ELF-1 (cell line): ENCODE results near the gene CARNS1.

Experiments used
- DNase-seq: peaks from one replicate; pipeline ENCODE4 v3.0.0-alpha.2; 2016; ENCODE audit warnings: low read depth, low spot score

CARNS1 gene

DNA sequence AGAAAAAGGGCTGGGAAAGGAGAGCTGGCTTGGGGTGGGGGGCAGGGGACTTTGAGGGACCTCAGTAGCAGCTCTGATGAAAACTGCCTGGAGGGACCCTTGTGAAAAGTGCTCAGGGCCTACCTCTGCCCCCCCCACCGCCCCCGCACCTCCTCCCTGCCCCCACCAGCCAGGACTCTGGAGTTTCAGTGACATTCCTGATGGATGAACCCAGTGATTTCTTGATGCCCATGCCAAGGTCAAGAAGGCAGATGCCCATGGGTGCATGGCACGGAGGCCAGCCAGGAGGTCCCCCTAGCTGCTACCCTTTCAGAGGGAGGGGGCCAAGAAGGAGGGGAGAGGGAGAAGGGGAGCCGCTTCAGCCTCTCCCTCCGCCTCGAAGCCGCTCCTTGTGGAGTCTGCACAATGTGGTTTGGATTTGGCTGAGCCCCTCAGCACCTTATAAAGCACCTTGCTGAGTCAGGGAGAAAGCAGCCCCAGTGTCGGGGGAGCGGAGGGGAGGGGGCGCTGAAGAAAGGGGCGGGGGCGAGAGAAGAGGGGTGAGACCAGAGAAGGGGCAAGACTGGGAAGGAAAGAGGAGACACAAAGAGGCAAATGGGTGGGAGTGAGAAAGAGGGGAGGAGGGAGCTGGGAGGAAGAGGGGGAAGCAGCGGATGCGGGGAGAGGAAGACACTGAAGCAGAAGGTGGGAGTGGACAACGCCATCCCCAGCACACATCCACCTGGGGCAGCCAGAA lies 40.0 kb upstream of the CARNS1 start:
- DNase-seq, result no peak

DNA sequence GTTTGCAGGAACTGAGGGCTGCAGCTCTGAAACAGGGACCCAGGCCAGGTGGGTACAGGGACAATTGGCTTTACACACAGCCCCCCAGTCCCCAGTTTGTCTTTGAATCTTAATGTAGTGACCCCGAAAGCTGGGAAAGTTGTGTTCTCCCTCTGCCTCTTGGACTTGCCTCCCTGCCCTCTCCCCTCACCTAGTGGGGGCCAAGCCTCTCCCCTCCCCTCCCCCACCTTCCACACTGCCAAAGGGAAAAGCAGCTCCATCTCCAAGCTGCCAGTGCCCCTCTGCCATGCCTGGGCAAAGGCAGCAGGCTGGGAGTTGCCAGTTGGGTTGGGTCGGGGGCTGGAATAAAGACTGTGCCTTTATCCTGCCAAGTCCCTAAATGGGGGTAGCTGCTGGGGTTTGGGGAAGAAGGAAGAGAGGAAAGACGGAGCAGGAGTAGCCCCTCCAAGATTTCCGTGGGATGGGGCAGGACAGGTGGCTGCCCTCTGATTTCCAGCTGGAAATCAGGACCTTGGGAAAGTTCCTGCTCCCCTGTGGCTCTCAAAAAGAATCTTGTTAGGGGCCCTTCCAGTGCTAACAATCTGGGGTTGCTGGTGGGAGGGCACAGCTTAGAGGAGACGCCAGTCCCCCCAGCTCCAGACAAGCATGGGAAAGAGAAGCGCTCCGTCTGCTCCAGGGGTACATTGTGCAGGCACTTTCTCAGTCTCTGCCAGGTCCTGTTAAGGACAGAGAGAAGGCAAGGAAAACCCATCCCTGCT lies 39.2 kb upstream of the CARNS1 start:
- no peak for DNase-seq

DNA sequence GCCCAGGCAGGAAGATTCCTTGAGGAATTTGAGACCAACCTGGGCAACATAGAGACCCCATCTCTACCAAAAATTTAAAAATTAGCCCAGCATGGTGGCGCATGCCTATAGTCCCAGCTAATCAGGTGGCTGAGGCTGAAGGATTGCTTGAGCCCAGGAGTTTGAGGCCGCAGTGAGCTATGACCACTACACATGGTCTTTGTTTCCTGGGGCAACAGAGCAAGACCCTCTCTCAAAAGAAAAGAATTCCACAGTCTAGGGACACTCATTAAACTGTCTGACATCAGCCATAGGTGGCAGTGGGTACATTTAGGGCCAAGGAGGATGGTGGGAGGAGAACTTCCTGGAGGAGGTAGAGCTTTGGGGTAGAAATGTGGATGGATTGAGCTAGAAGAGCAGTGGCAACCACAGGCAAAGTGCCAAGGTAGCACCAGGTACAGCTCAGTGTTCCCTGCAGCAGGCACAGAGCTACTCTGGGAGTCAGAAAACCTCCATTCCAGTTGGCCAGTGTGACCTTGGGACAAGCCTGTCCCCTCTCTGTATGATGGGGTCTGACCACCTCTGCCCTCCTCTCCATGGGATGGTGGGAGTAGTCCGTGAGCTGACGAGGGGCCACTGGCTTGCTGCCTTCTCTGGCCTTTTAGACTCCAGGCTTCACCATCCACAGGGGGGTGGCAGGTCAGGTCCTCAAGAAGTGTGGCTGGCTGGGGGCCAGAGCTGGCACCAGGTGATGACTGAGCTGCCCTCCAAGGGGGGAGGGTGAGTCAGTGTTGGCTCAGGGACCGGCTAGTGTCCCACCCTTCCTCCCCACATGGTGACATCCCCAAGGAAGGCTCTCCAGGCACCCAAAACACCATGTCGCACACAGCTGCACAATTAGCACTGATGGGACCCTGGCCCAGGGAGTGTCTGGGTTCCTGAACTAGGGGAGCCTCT lies 38.3 kb upstream of the CARNS1 start:
- no peak for DNase-seq

DNA sequence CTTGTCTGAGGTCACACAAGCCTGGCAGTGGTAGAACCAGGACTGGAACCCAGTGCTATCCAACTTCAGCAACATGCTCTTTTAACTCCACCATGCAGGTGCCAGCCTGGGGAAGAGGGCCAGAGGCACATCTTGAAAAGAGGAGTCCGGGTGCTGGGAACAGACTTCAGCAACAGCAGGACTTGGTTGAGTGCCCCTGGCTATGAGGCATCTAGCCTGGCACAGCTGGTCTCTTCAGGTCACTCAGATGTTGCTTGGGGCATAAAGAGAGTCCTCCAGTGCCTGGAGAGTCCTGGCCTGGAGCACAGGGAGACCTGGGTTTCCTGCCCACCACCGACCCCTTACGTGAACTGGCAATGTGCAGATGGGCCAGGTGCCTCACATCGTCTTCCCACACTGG lies 36.9 kb upstream of the CARNS1 start:
- DNase-seq, result no peak

DNA sequence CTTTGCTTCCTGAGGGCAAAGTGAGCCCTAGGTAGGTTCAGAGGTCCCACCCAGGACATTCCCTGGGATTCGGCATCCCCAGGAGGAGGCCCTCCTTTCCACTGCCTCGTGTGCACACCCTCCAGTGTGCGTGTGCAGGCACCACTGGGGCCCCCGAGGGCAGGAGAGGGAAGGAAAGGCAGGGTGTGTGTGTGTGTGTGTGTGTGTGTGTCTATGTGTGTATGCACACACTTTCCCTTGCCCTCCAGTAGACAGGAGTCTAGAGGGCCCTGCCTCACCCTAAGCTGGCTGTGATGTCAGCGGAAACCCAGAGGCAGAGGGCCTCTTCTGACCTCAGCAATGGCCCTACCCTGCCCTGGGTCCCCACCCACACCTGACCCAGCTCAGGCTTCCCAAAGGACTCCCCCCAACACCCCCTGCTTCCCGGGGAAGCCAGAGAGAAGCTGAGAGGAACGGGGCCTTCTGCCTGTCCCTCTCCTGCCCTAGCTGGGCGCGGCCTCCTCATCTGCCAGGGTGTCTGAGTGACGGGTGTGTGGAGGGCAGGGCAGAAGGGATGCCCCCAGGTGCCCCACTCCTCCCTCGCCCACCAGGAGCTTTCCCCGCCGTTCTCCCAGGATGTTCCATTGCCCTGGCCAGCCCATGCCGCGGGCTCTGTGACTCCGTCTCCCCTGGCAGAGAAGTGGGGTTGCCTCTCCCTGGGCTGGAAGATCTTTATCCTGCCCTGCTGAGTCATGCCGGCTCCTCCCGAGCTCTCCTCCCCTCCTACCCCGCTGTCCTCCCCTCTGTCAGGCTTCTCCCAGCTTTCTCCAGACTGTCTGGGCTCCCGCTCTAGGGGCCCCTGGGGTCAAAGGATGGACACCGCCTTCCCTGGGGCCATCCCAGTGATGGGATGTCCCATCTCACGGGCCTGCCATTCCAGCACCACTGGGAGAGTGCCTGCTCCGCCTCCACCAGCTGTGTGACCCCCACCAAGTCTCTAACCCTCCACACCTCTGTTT lies 36.1 kb upstream of the CARNS1 start:
- DNase-seq, result peak; percentile 49

DNA sequence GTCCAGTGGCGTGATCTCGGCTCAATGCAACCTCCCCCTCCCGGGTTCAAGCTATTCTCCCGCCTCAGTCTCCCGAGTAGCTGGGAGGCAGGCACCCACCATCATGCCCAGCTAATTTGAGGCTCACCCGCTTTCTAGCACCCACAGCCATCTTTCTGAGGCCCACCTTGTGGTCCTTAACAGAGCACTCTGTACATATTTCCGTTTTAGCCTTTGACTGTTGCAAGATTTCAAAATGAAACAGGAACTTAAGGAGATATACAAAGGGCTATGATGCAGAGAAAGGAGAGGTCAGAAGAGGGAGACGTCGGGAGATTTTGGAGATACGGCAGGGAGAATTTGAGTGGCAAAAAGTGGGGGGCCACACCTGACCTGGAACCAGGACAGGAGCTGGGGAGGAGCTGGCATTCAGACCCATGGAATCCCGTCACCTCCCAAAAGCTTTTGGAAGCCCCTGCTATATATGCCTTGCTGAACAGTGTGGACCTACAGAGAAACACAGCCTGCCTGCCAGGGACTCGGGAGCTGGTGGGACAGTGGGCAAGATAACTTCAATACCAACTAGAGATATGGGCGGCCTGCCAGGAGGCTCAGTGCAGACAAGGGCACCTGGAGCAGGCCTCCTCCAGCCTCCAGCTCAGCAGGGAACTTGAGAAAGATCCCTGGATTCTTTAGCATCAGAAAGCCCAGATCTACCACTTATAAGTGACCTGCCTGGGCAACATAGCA lies 34.1 kb upstream of the CARNS1 start:
- DNase-seq, result no peak

DNA sequence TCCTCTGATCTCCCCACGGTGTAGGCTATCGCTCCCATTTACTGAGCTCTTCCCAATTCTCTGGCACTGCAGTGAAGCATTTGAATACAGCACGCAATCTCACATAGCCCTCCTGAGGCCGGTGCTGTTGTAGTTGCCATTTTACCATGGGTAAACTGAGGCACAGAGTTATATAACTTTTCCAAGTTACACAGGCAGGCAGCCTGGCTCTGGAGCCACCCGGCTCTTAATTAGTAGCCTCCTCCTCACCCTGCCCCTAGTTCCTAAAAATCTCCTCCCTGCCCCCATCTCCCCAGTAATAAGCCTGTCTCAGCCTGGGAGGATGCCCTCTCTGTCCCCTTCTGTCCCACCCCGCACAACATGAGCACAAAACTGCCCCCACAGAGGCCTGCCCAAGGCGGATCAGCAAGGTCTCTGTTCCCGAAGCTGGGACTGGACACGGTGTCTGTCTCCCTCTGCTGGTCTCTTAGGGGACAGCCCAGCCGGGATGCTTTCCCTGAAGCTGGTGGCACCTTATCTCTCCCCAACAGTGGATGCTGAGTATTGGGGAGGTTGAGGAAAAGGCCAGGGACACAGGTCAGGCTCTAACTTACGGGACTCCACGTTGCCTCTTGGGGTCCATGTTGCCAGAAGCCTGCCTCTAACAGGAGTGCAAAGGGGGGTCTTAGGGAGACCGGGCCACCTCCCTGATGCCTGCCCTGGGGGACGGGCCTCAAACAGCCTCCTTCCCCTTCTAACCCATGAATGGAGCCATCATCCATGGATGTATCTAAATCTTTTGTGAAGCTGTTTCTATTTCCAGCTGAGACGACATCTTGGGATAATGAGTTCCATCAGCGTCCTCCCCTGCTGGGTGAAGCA lies 33.0 kb upstream of the CARNS1 start:
- peak; percentile 87 for DNase-seq

DNA sequence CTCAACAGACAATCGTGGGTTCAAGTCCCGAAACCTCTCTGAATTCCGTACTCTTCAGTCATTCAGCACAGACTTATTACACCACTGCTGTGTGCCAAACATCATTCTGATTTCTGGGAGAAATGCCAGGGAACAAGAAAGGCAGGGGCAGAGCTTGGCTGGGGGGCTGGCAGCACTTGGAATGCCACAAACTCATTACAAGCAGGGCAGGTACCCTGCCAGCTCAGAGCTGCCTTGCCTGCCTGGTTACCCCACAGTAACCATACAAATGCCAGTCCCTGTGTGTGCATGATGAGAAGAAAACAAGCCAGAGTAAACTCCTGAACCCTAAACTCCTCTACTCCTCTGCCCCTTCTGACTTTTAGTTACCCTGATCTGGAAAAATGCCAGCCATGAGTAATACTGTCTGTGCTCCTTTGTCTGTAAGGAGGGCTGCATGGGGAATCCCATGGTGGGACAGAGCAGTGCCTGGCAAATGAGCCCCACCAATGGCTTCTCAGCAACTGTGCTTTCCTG lies 30.6 kb upstream of the CARNS1 start:
- DNase-seq, result no peak

DNA sequence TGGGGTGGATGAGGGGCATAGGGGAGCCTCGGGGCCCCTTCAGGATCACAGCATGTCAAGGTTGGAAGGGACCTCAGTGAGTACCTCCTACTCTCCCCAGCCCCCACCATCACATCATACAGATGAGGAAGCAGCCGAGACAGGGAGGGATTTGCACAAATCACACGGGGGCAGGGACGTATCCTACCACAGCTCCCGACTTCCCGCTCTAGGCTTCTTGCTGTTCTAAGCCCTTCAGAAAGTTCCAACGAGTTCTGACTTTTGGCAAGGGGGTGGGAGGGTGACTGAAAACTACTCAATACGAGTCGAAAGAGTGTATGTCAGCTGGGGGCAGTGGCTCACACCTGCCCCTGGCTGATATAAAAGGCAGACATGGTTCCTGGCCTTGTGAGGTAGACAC lies 28.4 kb upstream of the CARNS1 start:
- DNase-seq, result no peak

DNA sequence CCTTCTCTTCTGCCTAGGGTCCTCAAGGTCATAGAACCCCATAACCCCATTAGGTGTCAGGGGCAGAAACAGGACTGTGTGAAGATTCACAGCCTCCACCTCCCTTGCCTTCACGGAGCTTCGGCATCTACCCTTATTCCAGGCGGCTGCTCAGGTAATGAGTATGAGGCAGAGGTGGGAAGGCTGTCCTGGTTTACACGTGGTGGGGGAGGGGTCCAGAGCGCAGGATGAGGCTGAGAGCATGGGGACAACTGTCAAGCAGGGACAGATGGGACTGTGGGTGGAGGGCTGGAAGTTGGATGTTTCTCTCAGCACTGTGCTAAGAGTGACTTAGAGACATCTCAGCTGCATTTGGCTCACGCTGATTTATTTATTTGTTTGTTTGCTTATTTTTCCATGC lies 28.0 kb upstream of the CARNS1 start:
- DNase-seq, result no peak

DNA sequence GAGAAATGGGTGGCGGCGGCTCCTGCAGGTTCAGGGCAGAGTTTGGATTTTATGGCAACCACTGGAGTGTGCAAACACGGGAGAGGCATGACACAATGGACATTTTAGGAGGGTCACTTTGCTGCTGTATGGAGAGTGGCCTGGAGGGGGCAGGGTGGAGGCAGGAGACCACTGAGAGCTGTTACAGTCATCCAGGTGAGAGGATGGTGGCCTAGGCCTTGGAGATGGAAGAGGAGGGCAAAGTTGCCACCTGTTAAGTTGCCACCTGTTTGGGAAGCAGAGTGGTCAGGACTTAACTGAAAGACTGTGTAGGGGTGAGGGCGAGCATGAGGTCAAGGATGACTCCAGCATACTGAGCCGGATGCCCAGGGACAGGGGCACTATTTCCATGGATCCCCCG lies 26.0 kb upstream of the CARNS1 start:
- DNase-seq, result peak; percentile 76

DNA sequence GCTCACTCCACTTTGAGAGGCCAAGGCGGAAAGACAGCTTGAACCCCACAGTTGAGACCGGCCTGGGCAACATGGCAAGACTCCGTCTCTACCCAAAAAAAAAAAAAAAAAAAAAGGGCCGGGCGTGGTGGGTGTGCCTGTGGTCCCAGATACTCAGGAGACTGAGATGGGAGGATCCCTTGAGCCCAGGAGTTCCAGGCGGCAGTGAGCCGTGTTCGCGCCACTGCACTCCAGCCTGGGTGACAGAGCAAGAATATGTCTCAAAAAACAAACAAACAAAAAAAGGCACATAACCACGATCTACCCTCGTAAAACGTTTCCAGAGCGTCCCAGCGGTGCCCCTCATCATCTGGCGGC lies 24.6 kb upstream of the CARNS1 start:
- no peak for DNase-seq

DNA sequence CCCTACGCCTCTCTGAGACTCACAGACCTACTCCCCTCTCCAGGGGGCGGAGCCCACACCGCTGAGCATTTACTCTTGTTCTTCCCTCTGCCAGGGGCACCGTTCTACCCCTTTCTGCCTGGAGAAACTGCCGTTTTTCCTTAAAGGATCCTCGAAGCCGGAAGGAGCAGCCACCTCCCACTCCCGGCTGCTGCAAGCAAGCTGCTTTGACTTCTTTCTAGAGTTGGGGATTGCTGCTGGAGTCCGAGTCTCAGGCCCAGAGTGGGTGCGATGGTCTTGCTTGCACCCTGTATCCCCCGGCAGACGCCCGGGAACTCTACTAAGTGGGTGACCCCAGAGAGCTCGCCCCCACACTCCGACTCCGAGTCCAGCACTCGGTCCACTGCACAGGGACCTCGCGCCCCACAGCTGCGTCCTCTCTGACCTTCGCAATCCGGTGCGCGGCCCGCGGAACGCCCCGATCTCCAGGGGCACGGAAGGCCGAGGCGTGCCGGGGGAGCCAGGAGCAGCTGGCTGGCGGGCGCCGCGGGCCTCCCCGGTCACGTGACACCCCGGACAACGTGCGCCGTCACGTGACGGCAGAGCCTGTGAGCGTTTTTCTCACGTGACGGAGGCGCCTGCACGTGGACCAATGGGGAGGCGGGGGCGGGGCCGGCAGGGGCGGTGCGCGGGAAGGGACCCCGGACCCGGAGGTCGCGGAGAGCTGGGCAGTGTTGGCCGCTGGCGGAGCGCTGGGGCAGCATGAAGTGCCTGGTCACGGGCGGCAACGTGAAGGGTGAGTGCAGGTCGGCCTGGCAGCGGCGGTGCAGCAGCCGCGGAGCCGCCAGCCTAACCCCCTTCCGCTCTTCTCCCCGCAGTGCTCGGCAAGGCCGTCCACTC lies 23.9 kb upstream of the CARNS1 start, which contains the start of gene RAD9A:
RAD9A (plus strand) TSS at position 683 of the 879 bp plus-strand sequence; CDS start at position 742, 59 bp downstream.
- DNase-seq, result peak; percentile 95

DNA sequence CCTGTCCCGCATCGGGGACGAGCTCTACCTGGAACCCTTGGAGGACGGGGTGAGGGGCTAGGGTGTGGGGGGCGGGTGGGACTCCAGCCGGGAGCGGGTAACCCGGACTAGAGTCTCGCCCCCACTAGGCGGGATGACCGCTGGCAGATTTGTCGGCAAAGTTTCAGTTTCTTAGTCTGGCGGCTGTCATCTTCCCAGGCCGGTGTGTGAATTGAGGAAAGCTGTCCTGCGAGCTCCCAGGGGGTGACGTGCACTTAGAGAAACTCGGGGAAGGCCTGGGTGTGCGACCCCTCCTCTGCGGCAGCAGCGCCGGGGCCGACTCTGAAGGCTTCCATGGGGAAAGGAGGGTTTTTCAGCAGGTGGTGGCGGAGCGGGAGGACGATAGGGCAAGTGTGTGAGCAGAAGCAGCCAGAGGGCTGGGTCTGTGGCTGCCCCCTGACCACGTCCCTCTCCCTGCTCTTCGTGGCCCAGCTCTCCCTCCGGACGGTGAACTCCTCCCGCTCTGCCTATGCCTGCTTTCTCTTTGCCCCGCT lies 23.2 kb upstream of the CARNS1 start:
- no peak for DNase-seq

DNA sequence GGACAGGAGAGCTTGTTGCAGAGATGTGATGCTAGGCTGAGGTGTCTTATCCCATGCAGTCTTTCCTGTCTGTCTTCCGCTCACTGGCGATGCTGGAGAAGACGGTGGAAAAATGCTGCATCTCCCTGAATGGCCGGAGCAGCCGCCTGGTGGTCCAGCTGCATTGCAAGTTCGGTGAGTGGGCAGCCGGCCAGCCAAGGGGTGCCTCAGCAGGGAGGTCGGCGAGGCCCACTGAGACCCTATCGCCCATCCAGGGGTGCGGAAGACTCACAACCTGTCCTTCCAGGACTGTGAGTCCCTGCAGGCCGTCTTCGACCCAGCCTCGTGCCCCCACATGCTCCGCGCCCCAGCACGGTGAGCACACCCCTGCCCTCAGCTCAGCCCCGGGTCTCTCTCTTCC lies 22.0 kb upstream of the CARNS1 start:
- no peak for DNase-seq

DNA sequence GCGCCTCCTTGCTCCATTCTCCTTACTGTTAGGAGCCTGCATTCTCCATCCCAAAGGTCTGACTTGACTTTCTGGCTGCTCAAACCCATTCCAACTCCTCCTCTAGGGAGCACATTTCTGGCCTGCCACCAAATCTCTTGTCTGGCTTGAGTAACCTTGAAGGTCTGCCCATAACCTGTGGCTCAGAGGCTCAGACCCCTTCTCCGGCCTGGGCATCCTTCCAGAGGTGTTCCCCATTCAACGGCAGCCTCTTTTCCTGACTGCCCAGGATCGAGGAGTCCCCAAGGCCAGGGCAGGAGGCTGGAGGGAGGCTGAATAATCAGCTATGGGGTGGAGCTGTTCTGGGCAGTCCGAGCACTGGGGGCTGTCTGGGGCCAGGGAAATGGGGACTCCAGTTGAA lies 21.5 kb upstream of the CARNS1 start:
- no peak for DNase-seq

DNA sequence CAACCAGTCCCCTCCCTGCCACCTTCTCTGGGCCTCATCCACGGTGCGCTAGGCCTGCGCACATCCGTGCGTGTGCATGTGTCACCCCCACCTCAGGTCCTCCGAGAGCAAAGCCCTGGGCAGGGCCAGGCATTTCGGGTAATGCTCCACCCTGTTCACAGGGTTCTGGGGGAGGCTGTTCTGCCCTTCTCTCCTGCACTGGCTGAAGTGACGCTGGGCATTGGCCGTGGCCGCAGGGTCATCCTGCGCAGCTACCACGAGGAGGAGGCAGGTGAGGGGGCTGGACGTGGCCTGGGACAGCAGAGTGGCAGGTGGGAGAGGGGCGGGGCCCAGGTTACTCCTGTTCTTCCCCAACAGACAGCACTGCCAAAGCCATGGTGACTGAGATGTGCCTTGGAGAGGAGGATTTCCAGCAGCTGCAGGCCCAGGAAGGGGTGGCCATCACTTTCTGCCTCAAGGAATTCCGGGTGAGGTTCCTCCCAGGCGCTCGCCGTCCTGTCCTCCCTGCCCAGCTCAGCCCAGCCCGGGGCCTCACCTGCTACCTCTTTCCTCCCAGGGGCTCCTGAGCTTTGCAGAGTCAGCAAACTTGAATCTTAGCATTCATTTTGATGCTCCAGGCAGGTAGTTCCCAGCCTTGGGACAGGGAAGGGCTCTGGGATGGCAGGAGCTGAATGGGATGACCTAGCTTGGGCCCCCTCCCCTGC lies 19.8 kb upstream of the CARNS1 start:
- DNase-seq, result no peak
